NCI-H146 treated with DMSO at 0.1 percent for 48 hours (cell line): ENCODE data around the gene FAM184A.
"Not testable (repeated sequence)": the region's sequence is repeated elsewhere in the genome, so short reads cannot be mapped to it uniquely, and the experiment has no call there.

ENCODE experiments used
- DNase-seq: peaks from one replicate; lab custom pipeline; 2025; ENCODE audit not compliant: unreplicated experiment; lab: John Stamatoyannopoulos, UW

FAM184A gene

GRCh38 chr6:119022796-119023195 lies 55.7 kb downstream of the FAM184A start:
- no peak for DNase-seq

DNA sequence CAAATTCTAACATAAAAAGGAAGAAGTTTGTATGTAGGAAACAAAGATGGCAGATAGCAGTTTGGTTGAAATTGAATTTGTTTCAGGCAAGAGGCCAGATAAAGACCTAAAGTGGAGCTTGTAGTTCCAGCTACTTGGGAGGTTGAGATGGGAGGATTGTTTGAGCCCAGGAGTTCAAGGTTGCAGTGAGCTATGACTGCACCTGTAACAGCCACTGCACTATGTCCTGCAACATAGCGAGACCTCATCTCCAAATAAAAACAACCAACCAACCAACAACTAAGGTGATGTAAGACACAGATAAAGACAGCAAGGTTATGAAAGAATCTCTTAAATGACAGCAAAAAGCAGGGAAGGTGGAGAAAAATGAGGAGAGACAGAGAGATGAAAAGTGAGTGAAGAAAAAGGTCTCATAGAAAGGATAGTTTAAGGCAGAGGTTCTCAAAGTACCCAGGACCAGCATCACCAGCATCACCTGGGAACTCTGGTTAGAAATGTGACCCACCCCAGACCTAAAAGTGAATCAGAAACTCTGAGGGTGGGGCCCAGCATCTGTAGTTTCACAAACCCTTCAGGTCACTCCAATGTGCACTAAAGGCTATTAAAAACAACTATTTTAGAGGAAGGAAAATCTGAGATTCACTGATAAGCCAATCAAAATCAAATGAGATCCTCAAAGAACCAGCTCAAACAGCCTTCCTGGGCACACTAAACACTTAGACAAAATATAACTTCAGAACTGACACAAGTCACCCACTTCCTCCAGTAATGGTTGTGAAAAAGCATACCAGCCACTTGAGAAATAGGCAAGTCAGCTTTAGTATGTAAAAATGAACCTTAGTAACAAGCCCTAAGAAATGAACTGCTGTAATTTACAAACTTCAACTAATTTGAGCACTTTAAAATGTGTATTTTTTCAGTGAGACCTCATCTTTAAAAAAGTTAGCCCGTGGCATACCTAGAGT lies 57.6 kb downstream of the FAM184A start:
- no peak for DNase-seq

GRCh38 chr6:119015165-119015564 lies 63.3 kb downstream of the FAM184A start:
- not testable (repeated sequence) for DNase-seq

DNA sequence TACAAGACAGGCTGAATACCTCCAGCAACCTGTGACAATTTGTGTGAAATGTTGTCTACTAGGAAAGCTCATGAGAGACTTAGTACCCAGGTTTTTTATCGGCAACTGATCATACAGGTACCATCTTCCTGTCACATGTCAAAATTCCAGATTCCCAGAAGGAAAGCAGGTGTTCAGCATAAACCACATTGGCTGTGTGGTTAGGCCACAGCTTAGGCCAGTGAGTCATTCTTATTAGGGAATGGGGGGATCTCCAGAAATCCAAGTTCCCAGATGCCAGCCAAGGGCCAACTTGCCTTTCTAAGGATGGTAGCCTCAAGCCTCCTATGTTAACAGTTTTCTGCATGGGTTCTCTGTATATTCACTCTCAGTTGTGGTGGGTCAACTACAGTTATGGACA lies 65.9 kb downstream of the FAM184A start:
- no peak for DNase-seq

GRCh38 chr6:119009266-119009665 lies 69.2 kb downstream of the FAM184A start:
- DNase-seq: not testable (repeated sequence)

DNA sequence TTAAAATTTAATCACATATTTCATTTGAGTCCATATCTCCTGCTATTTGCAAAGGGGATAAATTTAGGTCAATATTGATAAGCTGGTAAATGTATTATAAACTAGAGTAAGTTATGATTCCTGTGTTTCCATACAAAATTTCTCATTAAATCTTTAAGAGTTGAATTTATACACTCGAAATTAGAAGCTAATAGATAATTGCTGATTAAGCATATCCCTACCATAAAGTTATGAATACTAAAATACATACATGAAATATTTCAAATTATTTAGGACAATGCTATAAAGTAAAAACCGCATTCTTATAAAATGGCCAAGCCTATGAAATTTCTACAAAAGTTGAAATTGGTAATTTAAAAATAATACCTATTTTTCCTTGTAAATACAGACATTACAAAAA lies 71.5 kb downstream of the FAM184A start:
- DNase-seq: no peak

GRCh38 chr6:119002069-119002468 lies 76.4 kb downstream of the FAM184A start:
- DNase-seq: no peak

- no peak for DNase-seq
Measured at GRCh38 chr6:118999494-119000040, 78.9 kb downstream of the FAM184A start.

DNA sequence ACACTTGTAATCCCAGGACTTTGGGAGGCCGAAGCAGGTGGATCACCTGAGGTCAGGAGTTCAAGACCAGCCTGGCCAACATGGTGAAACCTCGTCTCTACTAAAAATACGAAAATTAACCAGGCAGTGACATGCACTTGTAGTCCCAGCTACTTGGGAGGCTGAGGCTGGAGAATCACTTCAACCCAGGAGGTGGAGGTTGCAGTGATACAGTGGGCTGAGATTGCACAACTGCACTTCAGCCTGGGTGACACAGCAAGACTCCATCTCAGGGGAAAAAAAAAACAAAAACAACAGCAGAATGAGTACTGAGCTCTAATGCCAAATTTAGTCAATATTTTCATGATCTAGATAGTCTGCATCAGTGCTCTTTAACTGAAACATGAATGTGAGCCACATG lies 81.0 kb downstream of the FAM184A start:
- not testable (repeated sequence) for DNase-seq

GRCh38 chr6:118996289-118996820 lies 82.1 kb downstream of the FAM184A start:
- DNase-seq: no peak

DNA sequence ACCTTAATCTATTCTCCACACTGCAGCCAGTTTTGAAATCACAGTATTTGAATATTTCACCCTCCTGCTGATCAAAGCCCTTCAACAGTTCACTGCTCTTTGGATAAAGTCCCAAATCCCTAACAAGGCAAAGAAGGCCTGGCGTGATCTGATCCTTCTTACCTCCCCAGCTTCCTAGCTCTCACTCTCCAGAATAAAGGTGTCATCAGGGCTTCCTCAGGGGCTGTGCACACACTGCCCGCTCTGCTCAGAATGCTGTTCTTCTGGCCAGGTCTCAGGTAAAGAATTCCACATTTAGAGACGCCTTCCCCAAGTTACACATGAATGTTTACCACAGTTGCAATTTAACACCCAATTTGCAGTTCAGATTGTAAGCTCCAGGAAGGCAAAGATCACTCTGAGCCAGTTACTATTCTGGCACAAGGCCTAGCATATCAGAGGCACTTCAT lies 84.6 kb downstream of the FAM184A start:
- no peak for DNase-seq

- no peak for DNase-seq
Measured at GRCh38 chr6:118993358-118993757, 85.1 kb downstream of the FAM184A start.

DNA sequence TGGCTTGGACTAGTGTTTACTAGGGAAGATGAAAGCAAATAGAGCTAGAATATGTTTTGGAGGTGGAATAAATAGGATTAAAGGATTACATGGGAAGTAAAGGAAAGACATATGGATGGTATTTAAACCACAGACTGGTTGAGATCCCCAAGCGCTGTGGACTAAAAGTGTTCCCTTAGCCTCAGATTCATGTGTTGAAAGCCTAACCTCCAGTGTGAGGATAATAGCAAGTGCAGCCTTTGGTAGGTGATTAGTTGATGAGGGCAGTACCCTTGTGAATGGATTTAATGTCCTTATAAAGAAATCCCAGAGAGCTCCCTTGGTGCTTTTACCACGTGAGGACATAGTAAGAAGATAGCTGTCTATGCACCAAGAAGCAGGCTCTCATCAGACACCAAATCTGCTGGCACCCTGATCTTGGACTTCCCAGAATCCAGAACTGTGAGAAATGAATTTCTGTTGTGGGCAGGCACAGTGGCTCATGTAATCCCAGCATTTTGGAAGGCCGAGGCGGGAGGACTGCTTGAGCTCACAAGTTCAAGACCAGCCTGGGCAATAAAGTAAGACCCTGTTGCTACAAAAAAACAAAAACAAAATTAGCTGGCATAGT lies 86.2 kb downstream of the FAM184A start:
- DNase-seq: no peak

DNA sequence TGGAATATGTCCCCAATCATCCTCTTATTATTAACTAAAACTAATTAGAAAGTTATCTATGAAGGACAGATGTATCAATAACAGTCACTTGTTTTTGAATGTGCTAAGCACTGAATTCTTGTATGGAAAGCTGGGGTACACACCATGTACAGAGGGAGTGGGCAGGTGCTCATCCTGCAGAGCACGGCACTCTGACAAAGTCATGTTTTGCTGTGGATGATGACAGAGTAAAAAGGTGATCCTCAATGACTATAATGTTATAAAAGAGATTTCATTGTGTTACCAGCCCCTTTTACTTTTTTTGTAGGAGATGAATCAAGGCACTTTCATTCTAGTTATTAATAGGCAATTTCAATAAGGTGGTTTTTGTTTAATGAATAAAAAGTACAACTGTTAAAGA lies 92.2 kb downstream of the FAM184A start:
- DNase-seq: no peak

- no peak for DNase-seq
Measured at GRCh38 chr6:118985123-118985830, 93.2 kb downstream of the FAM184A start.

- no peak for DNase-seq
Measured at GRCh38 chr6:118984342-118984741, 94.1 kb downstream of the FAM184A start.

- no peak for DNase-seq
Measured at GRCh38 chr6:118982575-118982911, 95.9 kb downstream of the FAM184A start.

GRCh38 chr6:118981884-118982574 lies 96.4 kb downstream of the FAM184A start:
- no peak for DNase-seq

DNA sequence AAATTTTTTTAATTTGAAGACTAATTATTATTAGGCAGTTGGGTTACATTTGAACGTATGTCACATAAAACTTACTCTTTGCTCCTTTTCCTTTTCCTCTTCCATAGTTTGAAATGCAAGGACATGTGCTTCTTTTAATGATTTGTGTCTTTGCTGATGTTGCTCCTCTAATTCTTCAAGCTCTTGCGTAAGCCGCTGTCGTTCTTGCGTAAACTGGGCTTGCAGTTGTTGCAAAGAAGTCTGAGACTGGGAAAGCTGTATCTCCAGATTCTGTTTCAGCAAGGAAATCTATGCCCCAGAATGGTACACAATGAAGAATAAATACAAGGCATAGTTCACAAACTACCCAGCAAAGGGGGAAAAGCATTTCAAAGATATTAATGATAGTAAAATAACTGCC lies 98.4 kb downstream of the FAM184A start:
- DNase-seq: no peak

- DNase-seq: no peak
Measured at GRCh38 chr6:118974790-118975189, 103.7 kb downstream of the FAM184A start.

DNA sequence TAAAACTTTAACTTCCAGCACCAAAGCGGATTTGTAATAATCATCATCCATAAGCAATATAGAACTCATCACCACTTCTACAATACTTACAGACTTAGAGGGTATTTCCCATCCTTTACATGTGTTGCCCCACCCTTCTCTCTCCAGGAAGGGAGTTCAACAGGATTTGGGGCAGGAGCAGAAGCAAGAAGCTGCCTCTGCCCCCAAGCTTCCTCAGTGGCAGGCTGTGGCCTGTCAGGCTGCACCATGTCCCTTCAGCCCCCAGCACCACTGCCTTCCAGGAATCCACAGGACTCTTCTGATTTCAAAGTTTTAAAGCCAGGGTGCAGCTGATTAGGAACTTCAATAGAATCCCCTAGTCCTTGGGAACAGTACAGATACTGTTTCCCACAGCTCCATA lies 106.8 kb downstream of the FAM184A start:
- no peak for DNase-seq
